ENCODE results near the gene TM2D3.

TM2D3 gene

GRCh38 chr15:101652098-101652785 is at the start of gene TM2D3:
Gene TM2D3, minus strand, starts transcription at chr15:101652381. Its CDS starts 20 bp downstream, at chr15:101652361.
- peak; percentile 94 for DNase-seq (ENCODE audit: low spot score)

GRCh38 chr15:101698314-101698713 is 46.1 kb upstream of the TM2D3 start:
- no peak for DNase-seq (ENCODE audit: low spot score)

GRCh38 chr15:101697488-101697887 is 45.3 kb upstream of the TM2D3 start:
- DNase-seq (ENCODE audit: low spot score) = no peak

GRCh38 chr15:101696829-101697228 is 44.6 kb upstream of the TM2D3 start:
- DNase-seq (ENCODE audit: low spot score) = no peak

- DNase-seq (ENCODE audit: low spot score) = no peak
These were observed 42.1 kb upstream of the TM2D3 start for GRCh38 chr15:101694261-101694660.

- DNase-seq (ENCODE audit: low spot score) = no peak
These were observed 40.8 kb upstream of the TM2D3 start for GRCh38 chr15:101692801-101693598.

- no peak for DNase-seq (ENCODE audit: low spot score)
These were observed 37.7 kb upstream of the TM2D3 start for GRCh38 chr15:101689901-101690300.

- DNase-seq (ENCODE audit: low spot score) = no peak
These were observed 34.5 kb upstream of the TM2D3 start for GRCh38 chr15:101686718-101687117.

GRCh38 chr15:101684877-101685276 is 32.7 kb upstream of the TM2D3 start:
- DNase-seq (ENCODE audit: low spot score) = no peak

- peak; percentile 48 for DNase-seq (ENCODE audit: low spot score)
These were observed 32.2 kb upstream of the TM2D3 start for GRCh38 chr15:101684384-101684783.

- no peak for DNase-seq (ENCODE audit: low spot score)
These were observed 27.6 kb upstream of the TM2D3 start for GRCh38 chr15:101679806-101680205.

- no peak for DNase-seq (ENCODE audit: low spot score)
These were observed 24.7 kb upstream of the TM2D3 start for GRCh38 chr15:101676921-101677329.

GRCh38 chr15:101675796-101676582 is 23.8 kb upstream of the TM2D3 start:
- peak; percentile 65 for DNase-seq (ENCODE audit: low spot score)

- peak; percentile 59 for DNase-seq (ENCODE audit: low spot score)
These were observed 22.8 kb upstream of the TM2D3 start for GRCh38 chr15:101675015-101675414.

GRCh38 chr15:101672298-101672697 is 20.1 kb upstream of the TM2D3 start:
- no peak for DNase-seq (ENCODE audit: low spot score)

- DNase-seq (ENCODE audit: low spot score) = no peak
These were observed 17.6 kb upstream of the TM2D3 start for GRCh38 chr15:101669744-101670143.

GRCh38 chr15:101667881-101668280 is 15.7 kb upstream of the TM2D3 start:
- no peak for DNase-seq (ENCODE audit: low spot score)

GRCh38 chr15:101664303-101664913 is 12.2 kb upstream of the TM2D3 start:
- DNase-seq (ENCODE audit: low spot score) = no peak

GRCh38 chr15:101662203-101662602 is 10.0 kb upstream of the TM2D3 start:
- no peak for DNase-seq (ENCODE audit: low spot score)

GRCh38 chr15:101660005-101660404 is 7.8 kb upstream of the TM2D3 start:
- no peak for DNase-seq (ENCODE audit: low spot score)

- no peak for DNase-seq (ENCODE audit: low spot score)
These were observed 6.0 kb upstream of the TM2D3 start for GRCh38 chr15:101657968-101658784.

Measured in hepatic stellate cell (primary cell).